C4-2B (cell line): Measurements from ENCODE around the gene ANXA11.

Experiments used
- ZFX ChIP-seq: fragments of 450-650 bp; IDR thresholded peaks from 2 replicates; pipeline ENCODE4 v1.6.1; 2017
- TF ChIP-seq, protein P1 (sequence below): fragments of 450-650 bp; conservative IDR thresholded peaks from 2 replicates; pipeline ENCODE4 v1.5.1; 2017; ENCODE audit warnings: mild to moderate bottlenecking

DNA sequence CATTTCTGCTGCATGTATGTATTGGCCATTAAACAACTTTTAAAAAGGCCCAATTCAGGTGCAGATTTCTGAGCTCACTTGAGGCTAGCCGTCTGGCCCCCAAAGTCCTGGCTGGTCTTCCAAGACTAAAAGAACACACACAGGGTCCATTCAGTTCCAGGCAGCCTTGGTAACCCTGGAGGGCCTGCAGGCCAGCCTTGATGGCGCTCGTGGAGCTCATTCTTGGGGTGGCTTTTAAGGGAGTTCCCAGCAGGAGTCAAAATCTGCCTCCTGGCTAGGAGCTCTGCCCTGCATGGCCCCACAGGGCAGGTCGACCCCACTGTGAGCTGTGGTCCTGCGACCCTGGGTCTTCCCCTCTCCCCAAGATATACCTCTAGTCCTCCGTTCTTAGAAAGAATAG lies 28.8 kb downstream of the ANXA11 start:
- TF ChIP-seq, protein P1, sequence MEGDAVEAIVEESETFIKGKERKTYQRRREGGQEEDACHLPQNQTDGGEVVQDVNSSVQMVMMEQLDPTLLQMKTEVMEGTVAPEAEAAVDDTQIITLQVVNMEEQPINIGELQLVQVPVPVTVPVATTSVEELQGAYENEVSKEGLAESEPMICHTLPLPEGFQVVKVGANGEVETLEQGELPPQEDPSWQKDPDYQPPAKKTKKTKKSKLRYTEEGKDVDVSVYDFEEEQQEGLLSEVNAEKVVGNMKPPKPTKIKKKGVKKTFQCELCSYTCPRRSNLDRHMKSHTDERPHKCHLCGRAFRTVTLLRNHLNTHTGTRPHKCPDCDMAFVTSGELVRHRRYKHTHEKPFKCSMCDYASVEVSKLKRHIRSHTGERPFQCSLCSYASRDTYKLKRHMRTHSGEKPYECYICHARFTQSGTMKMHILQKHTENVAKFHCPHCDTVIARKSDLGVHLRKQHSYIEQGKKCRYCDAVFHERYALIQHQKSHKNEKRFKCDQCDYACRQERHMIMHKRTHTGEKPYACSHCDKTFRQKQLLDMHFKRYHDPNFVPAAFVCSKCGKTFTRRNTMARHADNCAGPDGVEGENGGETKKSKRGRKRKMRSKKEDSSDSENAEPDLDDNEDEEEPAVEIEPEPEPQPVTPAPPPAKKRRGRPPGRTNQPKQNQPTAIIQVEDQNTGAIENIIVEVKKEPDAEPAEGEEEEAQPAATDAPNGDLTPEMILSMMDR = no peak
- no peak for TF ChIP-seq ZFX
